ENCODE results near the gene TYRP1. TPM values are rescaled to one million over a fixed set of nuclear protein-coding genes. Genes with fewer than 3 reads are reported as not detected.

Gene TYRP1
- total RNA-seq, 4 donors from 2014 or later = 79.7 to 250 (median 110) TPM

DNA sequence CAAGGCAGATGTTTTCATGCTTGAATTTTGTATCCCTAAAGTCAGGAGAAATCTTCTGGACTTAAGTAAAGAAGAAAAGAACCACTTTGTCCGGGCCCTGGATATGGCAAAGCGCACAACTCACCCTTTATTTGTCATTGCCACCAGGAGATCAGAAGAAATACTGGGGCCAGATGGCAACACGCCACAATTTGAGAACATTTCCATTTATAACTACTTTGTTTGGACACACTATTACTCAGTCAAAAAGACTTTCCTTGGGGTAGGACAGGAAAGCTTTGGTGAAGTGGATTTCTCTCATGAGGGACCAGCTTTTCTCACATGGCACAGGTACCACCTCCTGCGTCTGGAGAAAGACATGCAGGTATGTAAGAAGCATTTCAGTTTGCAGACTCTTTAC, 2.3 kb downstream of the TYRP1 start:
- Histone ChIP-seq H3K4me3 (no peak overlapping the region), H3K36me3 (no peaks in the 10 kb centered on the region), H3K9me3 (no peaks in the 10 kb centered on the region), H3K4me1 (no peaks in the 10 kb centered on the region), H3K27ac (no peak overlapping the region), H3K27me3 (peaks cover 2% of the 10 kb centered on the region)
- DNase-seq (ENCODE audit: low spot score in 2 of 2) = no peak
- WGBS = 73% methylated on average over 4 of the region's 4 CpGs
- TF ChIP-seq POLR2AphosphoS5 (IDR thresholded peaks at IDR 0.05) (no peak), CTCF (IDR thresholded peaks at IDR 0.05) (no peak), EP300 (IDR thresholded peaks at IDR 0.05) (no peak), POLR2A (IDR thresholded peaks at IDR 0.05) (no peak)

DNA sequence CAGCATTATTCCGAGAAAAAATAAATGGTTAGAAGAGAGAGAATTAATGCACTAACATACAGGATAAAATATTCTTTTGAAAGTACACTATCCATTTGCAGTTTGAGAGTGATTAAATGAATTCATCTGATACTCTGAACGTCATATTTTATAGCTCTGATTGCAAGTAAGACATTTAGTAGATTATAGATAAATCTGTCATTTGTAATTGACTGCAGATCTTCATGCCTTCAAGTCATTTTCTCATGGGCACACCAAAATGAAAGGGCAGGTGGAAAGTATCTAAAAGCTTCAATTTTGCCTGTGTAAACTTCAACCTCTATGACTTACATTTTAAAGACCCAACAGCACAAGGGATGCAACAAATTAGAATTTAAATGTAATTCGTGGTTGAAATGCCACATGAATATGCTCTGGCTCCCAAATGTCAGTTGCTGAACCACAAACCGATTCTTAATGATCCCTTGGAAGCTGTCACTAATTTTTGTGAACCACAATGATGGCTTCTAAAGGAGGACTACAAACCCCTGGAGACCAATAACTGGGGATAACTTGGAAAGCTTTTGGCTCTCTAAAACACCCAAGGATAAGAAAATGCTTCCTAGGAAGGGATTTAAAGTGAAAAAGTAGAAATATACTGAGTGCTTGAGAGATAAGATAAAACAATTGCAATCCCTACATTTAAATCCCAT, 3.9 kb downstream of the TYRP1 start:
- Histone ChIP-seq H3K4me3 (no peak overlapping the region), H3K27me3 (peaks cover 2% of the 10 kb centered on the region), H3K4me1 (no peaks in the 10 kb centered on the region), H3K27ac (no peak overlapping the region), H3K9me3 (no peaks in the 10 kb centered on the region), H3K36me3 (no peaks in the 10 kb centered on the region)
- DNase-seq (ENCODE audit: low spot score in 2 of 2) = no peak
- WGBS = 25% methylated on average over 4 of the region's 4 CpGs
- TF ChIP-seq CTCF (IDR thresholded peaks at IDR 0.05) (no peak), POLR2AphosphoS5 (IDR thresholded peaks at IDR 0.05) (no peak), EP300 (IDR thresholded peaks at IDR 0.05) (no peak), POLR2A (IDR thresholded peaks at IDR 0.05) (no peak)

DNA sequence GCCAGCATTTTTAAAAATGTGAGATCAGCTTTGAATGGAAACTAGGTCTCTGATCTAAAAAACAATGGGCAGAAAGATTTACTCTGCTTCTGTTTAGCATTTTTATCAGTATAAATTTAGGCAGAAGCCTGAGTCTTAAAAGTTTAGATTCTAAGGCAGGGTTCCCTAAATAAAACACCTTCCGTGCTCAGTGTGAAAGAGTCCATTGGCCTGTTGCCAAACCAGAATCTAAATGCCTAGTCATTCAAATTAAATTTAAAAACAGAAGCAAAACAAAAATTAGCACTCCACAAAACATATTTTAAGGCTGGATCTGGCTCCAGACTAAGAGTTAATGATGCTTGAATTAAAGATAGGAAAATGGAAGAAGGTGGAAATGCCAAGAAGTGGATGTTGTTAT, 4.5 kb downstream of the TYRP1 start:
- 7% methylated on average over 1 of the region's 1 CpG for WGBS
- no peak for DNase-seq (ENCODE audit: low spot score in 2 of 2)
- no peak overlapping the region for H3K4me3 ChIP-seq
- TF ChIP-seq EP300 (IDR thresholded peaks at IDR 0.05) = no peak
- TF ChIP-seq CTCF (IDR thresholded peaks at IDR 0.05) = no peak
- no peak for TF ChIP-seq POLR2AphosphoS5 (IDR thresholded peaks at IDR 0.05)
- TF ChIP-seq POLR2A (IDR thresholded peaks at IDR 0.05) = no peak
- H3K4me1 ChIP-seq = no peaks in the 10 kb centered on the region
- H3K36me3 ChIP-seq = no peaks in the 10 kb centered on the region
- peaks cover 2% of the 10 kb centered on the region for H3K27me3 ChIP-seq
- H3K9me3 ChIP-seq = no peaks in the 10 kb centered on the region
- H3K27ac ChIP-seq = no peak overlapping the region

- Histone ChIP-seq H3K4me1 (no peaks in the 10 kb centered on the region), H3K27me3 (peaks cover 2% of the 10 kb centered on the region), H3K36me3 (no peaks in the 10 kb centered on the region), H3K9me3 (no peaks in the 10 kb centered on the region), H3K4me3 (no peak overlapping the region), H3K27ac (no peak overlapping the region)
- DNase-seq (ENCODE audit: low spot score in 2 of 2) = no peak
- 59% methylated on average over 4 of the region's 4 CpGs for WGBS
- TF ChIP-seq CTCF (IDR thresholded peaks at IDR 0.05) (no peak), POLR2A (IDR thresholded peaks at IDR 0.05) (no peak), EP300 (IDR thresholded peaks at IDR 0.05) (no peak), POLR2AphosphoS5 (IDR thresholded peaks at IDR 0.05) (no peak)
These were observed 5.1 kb downstream of the TYRP1 start for GRCh38 chr9:12698266-12698665.

DNA sequence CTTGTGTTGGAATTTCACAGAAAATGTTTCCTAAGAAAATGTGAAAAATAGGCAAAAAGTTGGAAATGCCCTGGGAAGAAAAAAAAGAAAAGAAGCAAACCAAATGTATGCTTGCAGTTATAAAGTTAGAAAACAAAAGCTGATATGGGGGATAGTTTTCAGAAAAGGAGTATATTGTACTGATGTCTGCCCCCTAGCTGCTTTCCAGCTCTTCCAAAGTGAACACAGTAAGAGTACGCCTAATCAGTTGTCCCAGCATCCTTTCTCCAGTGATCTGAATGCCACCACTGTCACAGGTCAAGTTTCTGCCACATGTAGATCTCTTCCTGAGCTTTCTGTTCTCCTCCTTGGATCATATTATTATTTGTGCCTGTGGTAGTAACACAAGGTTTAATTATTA, 5.8 kb downstream of the TYRP1 start:
- H3K9me3 ChIP-seq = no peaks in the 10 kb centered on the region
- H3K36me3 ChIP-seq = no peaks in the 10 kb centered on the region
- H3K27ac ChIP-seq = no peak overlapping the region
- no peak overlapping the region for H3K4me3 ChIP-seq
- TF ChIP-seq CTCF (IDR thresholded peaks at IDR 0.05) = no peak
- no peak for TF ChIP-seq POLR2A (IDR thresholded peaks at IDR 0.05)
- no peak for TF ChIP-seq POLR2AphosphoS5 (IDR thresholded peaks at IDR 0.05)
- no peak for TF ChIP-seq EP300 (IDR thresholded peaks at IDR 0.05)
- peaks cover under 1% of the 10 kb centered on the region for H3K27me3 ChIP-seq
- no peaks in the 10 kb centered on the region for H3K4me1 ChIP-seq
- WGBS = 92% methylated on average over 1 of the region's 1 CpG
- DNase-seq (ENCODE audit: low spot score in 2 of 2) = no peak

Measured in suprapubic skin (tissue), 4 donors.